H9 (cell line): ENCODE measurements around the gene STYXL2. TPM values are rescaled to one million over a fixed set of nuclear protein-coding genes. Genes with fewer than 3 reads are reported as not detected.

Experiments used
- DNase-seq: peaks from one replicate; pipeline ENCODE4 v3.0.0-alpha.2; 2017
- H2AFZ ChIP-seq: one replicate; pipeline ENCODE4 v1.6.1; 2013; ENCODE audit warnings: mild to moderate bottlenecking, low read length, control low read depth, moderate library complexity
- H2AK5ac ChIP-seq: 2 replicates; pipeline ENCODE4 v1.6.1; 2013; ENCODE audit warnings: low read length, control low read depth, mixed read lengths; ENCODE audit not compliant: insufficient read length
- H2BK120ac ChIP-seq: one replicate; pipeline ENCODE4 v1.6.1; 2013; ENCODE audit warnings: low read depth, mild to moderate bottlenecking, low read length, control low read depth, inconsistent platforms; ENCODE audit not compliant: poor library complexity, severe bottlenecking
- H2BK12ac ChIP-seq: 2 replicates; pipeline ENCODE4 v1.6.1; 2013; ENCODE audit warnings: low read length, control low read depth, mixed read lengths, low read depth; ENCODE audit not compliant: insufficient read length
- H2BK15ac ChIP-seq: 2 replicates; pipeline ENCODE4 v1.6.1; 2013; ENCODE audit warnings: low read depth, low read length, control low read depth
- H2BK20ac ChIP-seq: one replicate; pipeline ENCODE4 v1.6.1; 2013; ENCODE audit warnings: low read depth, mild to moderate bottlenecking, low read length, control low read depth, inconsistent platforms; ENCODE audit not compliant: poor library complexity, severe bottlenecking
- H2BK5ac ChIP-seq: 2 replicates; pipeline ENCODE4 v1.6.1; 2013; ENCODE audit warnings: low read length, control low read depth, mixed read lengths; ENCODE audit not compliant: insufficient read length
- H3K14ac ChIP-seq: 2 replicates; pipeline ENCODE4 v1.6.1; 2013; ENCODE audit warnings: low read length, control low read depth; ENCODE audit not compliant: insufficient read depth
- H3K18ac ChIP-seq: 2 replicates; pipeline ENCODE4 v1.6.1; 2013; ENCODE audit warnings: low read depth, mild to moderate bottlenecking, mixed read lengths, low read length, control low read depth; ENCODE audit not compliant: insufficient read length
- H3K23ac ChIP-seq: 2 replicates; pipeline ENCODE4 v1.6.1; 2013; ENCODE audit warnings: low read length, control low read depth, mixed read lengths, low read depth; ENCODE audit not compliant: insufficient read length
- H3K23me2 ChIP-seq: 2 replicates; pipeline ENCODE4 v1.6.1; 2013; ENCODE audit warnings: low read depth, mild to moderate bottlenecking, mixed read lengths, low read length, control low read depth; ENCODE audit not compliant: insufficient read length, poor library complexity, severe bottlenecking
- H3K27ac ChIP-seq: 2 replicates; pipeline ENCODE4 v1.5.1; 2013; ENCODE audit warnings: low read length, control low read depth, mixed read lengths, low read depth; ENCODE audit not compliant: insufficient read length
- H3K27me3 ChIP-seq: 2 replicates; pipeline ENCODE4 v1.6.1; 2013; ENCODE audit warnings: low read length, control low read depth, inconsistent platforms; ENCODE audit not compliant: insufficient read depth
- H3K4ac ChIP-seq: 2 replicates; pipeline ENCODE4 v1.6.1; 2013; ENCODE audit warnings: low read depth, mild to moderate bottlenecking, control low read depth, inconsistent platforms, low read length, moderate library complexity
- H3K4me1 ChIP-seq: 2 replicates; pipeline ENCODE4 v1.6.1; 2013; ENCODE audit warnings: low read length, control low read depth, inconsistent platforms; ENCODE audit not compliant: insufficient read depth
- H3K4me2 ChIP-seq: 2 replicates; pipeline ENCODE4 v1.6.1; 2013; ENCODE audit warnings: low read length, control low read depth, mixed read lengths; ENCODE audit not compliant: insufficient read length, insufficient read depth
- H3K56ac ChIP-seq: 2 replicates; pipeline ENCODE4 v1.6.1; 2013; ENCODE audit warnings: low read depth, mild to moderate bottlenecking, mixed read lengths, low read length, control low read depth; ENCODE audit not compliant: insufficient read length
- H3K79me1 ChIP-seq: 2 replicates; pipeline ENCODE4 v1.6.1; 2013; ENCODE audit warnings: low read depth, mild to moderate bottlenecking, moderate library complexity, low read length, control low read depth, inconsistent platforms; ENCODE audit not compliant: insufficient read depth, poor library complexity, severe bottlenecking
- H3K79me2 ChIP-seq: 2 replicates; pipeline ENCODE4 v1.6.1; 2013; ENCODE audit warnings: low read length, control low read depth, inconsistent platforms; ENCODE audit not compliant: insufficient read depth
- H3K9ac ChIP-seq: 2 replicates; pipeline ENCODE4 v1.6.1; 2013; ENCODE audit warnings: low read length, control low read depth, mixed read lengths; ENCODE audit not compliant: insufficient read length; ENCODE audit errors: extremely low read depth
- H3K9me3 ChIP-seq: one replicate; pipeline ENCODE4 v1.6.1; 2013; ENCODE audit warnings: low read depth, low read length, inconsistent platforms; ENCODE audit not compliant: control insufficient read depth
- H3T11ph ChIP-seq: one replicate; pipeline ENCODE4 v1.6.1; 2013; ENCODE audit warnings: mild to moderate bottlenecking, low read length, control low read depth, inconsistent platforms
- H4K20me1 ChIP-seq: one replicate; pipeline ENCODE4 v1.6.1; 2013; ENCODE audit not compliant: control insufficient read depth, insufficient read length, insufficient read depth
- H4K5ac ChIP-seq: 2 replicates; pipeline ENCODE4 v1.6.1; 2013; ENCODE audit warnings: low read depth, mild to moderate bottlenecking, mixed read lengths, low read length, control low read depth; ENCODE audit not compliant: insufficient read length
- H4K8ac ChIP-seq: replicated peaks from 2 replicates; pipeline ENCODE4 v1.6.1; 2013; ENCODE audit warnings: low read length, control low read depth, mixed read lengths, low read depth; ENCODE audit not compliant: insufficient read length
- H4K91ac ChIP-seq: 2 replicates; pipeline ENCODE4 v1.6.1; 2013; ENCODE audit warnings: low read depth, mild to moderate bottlenecking, moderate library complexity, mixed read lengths, low read length, control low read depth; ENCODE audit not compliant: insufficient read length
- H3K27ac Mint-ChIP-seq, 3 experiments: 2 replicates in 2 of 3; 3 replicates in 1 of 3; pipeline ENCODE4 v1.8.0; 2020 to 2021; ENCODE audit warnings: mixed read lengths in 3 of 3, mild to moderate bottlenecking in 1 of 3, moderate library complexity in 1 of 3
- H3K27me3 Mint-ChIP-seq: 2 replicates; pipeline ENCODE4 v1.8.0; 2021; ENCODE audit warnings: low read depth, mild to moderate bottlenecking, moderate library complexity, mixed read lengths
- H3K36me3 Mint-ChIP-seq, 3 experiments: 2 replicates in 2 of 3; 3 replicates in 1 of 3; pipeline ENCODE4 v1.8.0; 2020 to 2021; ENCODE audit warnings: low read depth in 3 of 3, mixed read lengths in 3 of 3; ENCODE audit not compliant: insufficient read depth in 1 of 3
- H3K4me1 Mint-ChIP-seq, 2 experiments: 2 replicates each; pipeline ENCODE4 v1.8.0; 2020; ENCODE audit warnings: mixed read lengths in 2 of 2
- H3K4me3 Mint-ChIP-seq, 2 experiments: 2 replicates in 1 of 2; 3 replicates in 1 of 2; pipeline ENCODE4 v1.8.0; 2020 to 2021; ENCODE audit warnings: mild to moderate bottlenecking in 2 of 2, mixed read lengths in 2 of 2, moderate library complexity in 1 of 2
- H3K9me3 Mint-ChIP-seq, 2 experiments: 2 replicates in 1 of 2; 3 replicates in 1 of 2; pipeline ENCODE4 v1.8.0; 2020; ENCODE audit warnings: mild to moderate bottlenecking in 2 of 2, mixed read lengths in 2 of 2, moderate library complexity in 1 of 2
- WGBS: extraction: QIAGEN DNeasy Blood & Tissue Kit; methylation state at CpG from one replicate; pipeline ENCODE4 v1.1.7; 2013; ENCODE audit warnings: missing lambda C conversion rate, low lambda C conversion rate, mixed read lengths; ENCODE audit not compliant: insufficient read length; ENCODE audit errors: extremely low coverage; 5-methylcytosine and 5-hydroxymethylcytosine counted together
- total RNA-seq: library from RNA; stranded (reverse); gene quantifications from 2 replicates; pipeline ENCODE4 v1.2.1, GENCODE V29; 2021
- TF ChIP-seq, protein P1 (sequence below): fragments of 200-600 bp; sonication (generic); conservative IDR thresholded peaks from 3 replicates; pipeline ENCODE4 v1.8.0; 2021; ENCODE audit warnings: antibody characterized with exemption, mild to moderate bottlenecking

The STYXL2 gene
- total RNA-seq, 1 experiment from 2014 or later, result 0.09 TPM

- Histone ChIP-seq H3K14ac (no peak overlapping the region), H4K20me1 (no peaks in the 10 kb centered on the region), H3K27ac (no peak overlapping the region), H3K79me1 (no peaks in the 10 kb centered on the region), H3T11ph (no peak overlapping the region), H3K4ac (no peak overlapping the region), H2BK120ac (no peak overlapping the region), H3K4me1 (peaks cover 15% of the 10 kb centered on the region; the same call in 1 of the 2 replicates), H4K91ac (no peak overlapping the region), H3K9ac (no peak overlapping the region), H2BK20ac (no peak overlapping the region), H4K5ac (no peak overlapping the region), H3K79me2 (no peaks in the 10 kb centered on the region), H3K23me2 (no peaks in the 10 kb centered on the region), H4K8ac (no peak overlapping the region), H2BK5ac (no peak overlapping the region), H3K23ac (no peak overlapping the region), H3K4me2 (no peak overlapping the region), H3K18ac (no peak overlapping the region), H3K27me3 (no peaks in the 10 kb centered on the region), H3K56ac (no peak overlapping the region), H3K9me3 (no peaks in the 10 kb centered on the region), H2AK5ac (no peak overlapping the region), H2BK12ac (no peak overlapping the region), H2AFZ (no peak overlapping the region), H2BK15ac (no peak overlapping the region)
- H3K36me3 Mint-ChIP-seq, result peaks cover 0 to 7% (median 0%) of the 10 kb centered on the region in 3 experiments; a peak in 1 of 7 replicates
- no peaks in the 10 kb centered on the region; a peak in 1 of 5 replicates for H3K9me3 Mint-ChIP-seq
- TF ChIP-seq, protein P1, sequence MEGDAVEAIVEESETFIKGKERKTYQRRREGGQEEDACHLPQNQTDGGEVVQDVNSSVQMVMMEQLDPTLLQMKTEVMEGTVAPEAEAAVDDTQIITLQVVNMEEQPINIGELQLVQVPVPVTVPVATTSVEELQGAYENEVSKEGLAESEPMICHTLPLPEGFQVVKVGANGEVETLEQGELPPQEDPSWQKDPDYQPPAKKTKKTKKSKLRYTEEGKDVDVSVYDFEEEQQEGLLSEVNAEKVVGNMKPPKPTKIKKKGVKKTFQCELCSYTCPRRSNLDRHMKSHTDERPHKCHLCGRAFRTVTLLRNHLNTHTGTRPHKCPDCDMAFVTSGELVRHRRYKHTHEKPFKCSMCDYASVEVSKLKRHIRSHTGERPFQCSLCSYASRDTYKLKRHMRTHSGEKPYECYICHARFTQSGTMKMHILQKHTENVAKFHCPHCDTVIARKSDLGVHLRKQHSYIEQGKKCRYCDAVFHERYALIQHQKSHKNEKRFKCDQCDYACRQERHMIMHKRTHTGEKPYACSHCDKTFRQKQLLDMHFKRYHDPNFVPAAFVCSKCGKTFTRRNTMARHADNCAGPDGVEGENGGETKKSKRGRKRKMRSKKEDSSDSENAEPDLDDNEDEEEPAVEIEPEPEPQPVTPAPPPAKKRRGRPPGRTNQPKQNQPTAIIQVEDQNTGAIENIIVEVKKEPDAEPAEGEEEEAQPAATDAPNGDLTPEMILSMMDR, result no peak
- H3K27ac Mint-ChIP-seq, result peak overlapping the region in 1 of 3 experiments; percentile 53; a peak in 1 of 7 replicates
- H3K27me3 Mint-ChIP-seq, result no peaks in the 10 kb centered on the region
- WGBS, result no CpG with 5 or more reads among the region's 6 CpGs
- H3K4me3 Mint-ChIP-seq, result no peak overlapping the region; a peak in 1 of 5 replicates
- DNase-seq, result no peak
- H3K4me1 Mint-ChIP-seq, result peaks cover 47 to 60% of the 10 kb centered on the region in 2 experiments
These were observed 10.4 kb downstream of the STYXL2 start for GRCh38 chr1:167104256-167104633.
